Mesendoderm (in vitro differentiated cells): ENCODE results near the gene KMO.

ENCODE experiments used
- DNase-seq: peaks from one replicate; pipeline ENCODE4 v3.0.0; 2013
- H2AK5ac ChIP-seq: 2 replicates; pipeline ENCODE4 v1.6.1; 2013; ENCODE audit warnings: low read length, inconsistent platforms
- H2BK120ac ChIP-seq: 2 replicates; pipeline ENCODE4 v1.6.1; 2013; ENCODE audit warnings: low read depth, mild to moderate bottlenecking, low read length, moderate library complexity, mixed read lengths
- H2BK15ac ChIP-seq: replicated peaks from 2 replicates; pipeline ENCODE4 v1.6.1; 2013; ENCODE audit warnings: low read depth, mild to moderate bottlenecking, moderate library complexity
- H2BK5ac ChIP-seq: 2 replicates; pipeline ENCODE4 v1.6.1; 2013; ENCODE audit warnings: low read length, inconsistent platforms
- H3K18ac ChIP-seq: 2 replicates; pipeline ENCODE4 v1.6.1; 2013; ENCODE audit warnings: mild to moderate bottlenecking, low read length, mixed read lengths
- H3K23ac ChIP-seq: one replicate; pipeline ENCODE4 v1.6.1; 2013; ENCODE audit warnings: low read length
- H3K27ac ChIP-seq: 2 replicates; pipeline ENCODE4 v1.5.1; 2013; ENCODE audit warnings: low read depth, mild to moderate bottlenecking, inconsistent platforms, low read length, moderate library complexity
- H3K27me3 ChIP-seq: 2 replicates; pipeline ENCODE4 v1.6.1; 2013; ENCODE audit warnings: low read length, control low read depth, mild to moderate bottlenecking, inconsistent platforms; ENCODE audit not compliant: insufficient read depth, poor library complexity
- H3K36me3 ChIP-seq: 2 replicates; pipeline ENCODE4 v1.6.1; 2013; ENCODE audit warnings: low read length, inconsistent platforms; ENCODE audit not compliant: control insufficient read depth, insufficient read depth
- H3K4ac ChIP-seq: one replicate; pipeline ENCODE4 v1.6.1; 2013; ENCODE audit warnings: low read depth, mild to moderate bottlenecking, low read length, moderate library complexity
- H3K4me1 ChIP-seq: 2 replicates; pipeline ENCODE4 v1.6.1; 2013; ENCODE audit warnings: low read depth, low read length, inconsistent platforms; ENCODE audit not compliant: control insufficient read depth
- H3K4me2 ChIP-seq: 2 replicates; pipeline ENCODE4 v1.6.1; 2013; ENCODE audit warnings: low read length
- H3K4me3 ChIP-seq: 2 replicates; pipeline ENCODE4 v1.5.1; 2013; ENCODE audit warnings: mild to moderate bottlenecking, low read length
- H3K56ac ChIP-seq: one replicate; pipeline ENCODE4 v1.6.1; 2013; ENCODE audit warnings: low read length
- H3K79me1 ChIP-seq: 2 replicates; pipeline ENCODE4 v1.6.1; 2013; ENCODE audit warnings: low read length, inconsistent platforms
- H3K79me2 ChIP-seq: 2 replicates; pipeline ENCODE4 v1.6.1; 2013; ENCODE audit warnings: mild to moderate bottlenecking, low read length; ENCODE audit not compliant: control insufficient read depth, insufficient read depth
- H3K9ac ChIP-seq: 2 replicates; pipeline ENCODE4 v1.6.1; 2013; ENCODE audit warnings: low read length, inconsistent platforms
- H4K5ac ChIP-seq: one replicate; pipeline ENCODE4 v1.6.1; 2013; ENCODE audit warnings: low read length
- H4K8ac ChIP-seq: one replicate; pipeline ENCODE4 v1.6.1; 2013; ENCODE audit warnings: low read depth, mild to moderate bottlenecking, control low read depth, low read length, moderate library complexity
- WGBS: extraction: QIAGEN DNeasy Blood & Tissue Kit; methylation state at CpG from one replicate; pipeline ENCODE4 v1.1.7; 2013; ENCODE audit warnings: low lambda C conversion rate, missing lambda C conversion rate; ENCODE audit not compliant: insufficient coverage; ENCODE audit errors: extremely low coverage; 5-methylcytosine and 5-hydroxymethylcytosine counted together

The KMO gene

GRCh38 chr1:241600496-241600901, 68.3 kb downstream of the KMO start:
- Histone ChIP-seq H4K5ac (no peak overlapping the region), H3K4me3 (no peak overlapping the region), H3K27ac (no peak overlapping the region), H3K36me3 (no peaks in the 10 kb centered on the region), H2BK15ac (no peak overlapping the region), H3K27me3 (no peaks in the 10 kb centered on the region), H2BK5ac (no peak overlapping the region), H3K4me1 (no peaks in the 10 kb centered on the region), H3K4me2 (no peak overlapping the region), H3K79me1 (no peaks in the 10 kb centered on the region), H3K4ac (no peak overlapping the region), H3K79me2 (no peaks in the 10 kb centered on the region), H2AK5ac (no peak overlapping the region), H4K8ac (no peak overlapping the region), H3K56ac (no peak overlapping the region), H3K23ac (no peak overlapping the region), H2BK120ac (no peak overlapping the region), H3K18ac (no peak overlapping the region), H3K9ac (no peak overlapping the region)
- DNase-seq = no peak
- no CpG with 5 or more reads among the region's 2 CpGs for WGBS

GRCh38 chr1:241603731-241604245, 71.6 kb downstream of the KMO start:
- H3K4ac ChIP-seq = no peak overlapping the region
- H3K18ac ChIP-seq = no peak overlapping the region
- WGBS = no CpG with 5 or more reads among the region's 3 CpGs
- H3K27ac ChIP-seq = no peak overlapping the region
- H2AK5ac ChIP-seq = no peak overlapping the region
- no peak overlapping the region for H3K56ac ChIP-seq
- no peak overlapping the region for H4K5ac ChIP-seq
- H2BK15ac ChIP-seq = no peak overlapping the region
- H3K9ac ChIP-seq = no peak overlapping the region
- no peaks in the 10 kb centered on the region for H3K27me3 ChIP-seq
- H3K4me3 ChIP-seq = no peak overlapping the region
- H3K4me2 ChIP-seq = no peak overlapping the region
- H2BK5ac ChIP-seq = no peak overlapping the region
- H3K23ac ChIP-seq = no peak overlapping the region
- H3K79me2 ChIP-seq = no peaks in the 10 kb centered on the region
- no peak for DNase-seq
- no peak overlapping the region for H4K8ac ChIP-seq
- H3K4me1 ChIP-seq = no peaks in the 10 kb centered on the region
- H2BK120ac ChIP-seq = no peak overlapping the region
- H3K36me3 ChIP-seq = no peaks in the 10 kb centered on the region
- H3K79me1 ChIP-seq = no peaks in the 10 kb centered on the region

- H3K18ac ChIP-seq = no peak overlapping the region
- H3K4me3 ChIP-seq = no peak overlapping the region
- no CpG with 5 or more reads among the region's 9 CpGs for WGBS
- H3K9ac ChIP-seq = no peak overlapping the region
- H3K23ac ChIP-seq = no peak overlapping the region
- no peaks in the 10 kb centered on the region for H3K79me2 ChIP-seq
- H4K8ac ChIP-seq = no peak overlapping the region
- no peak overlapping the region for H2BK120ac ChIP-seq
- H3K4me1 ChIP-seq = no peaks in the 10 kb centered on the region
- no peaks in the 10 kb centered on the region for H3K36me3 ChIP-seq
- no peak overlapping the region for H3K56ac ChIP-seq
- no peak overlapping the region for H4K5ac ChIP-seq
- H3K27me3 ChIP-seq = no peaks in the 10 kb centered on the region
- H2BK5ac ChIP-seq = no peak overlapping the region
- H3K27ac ChIP-seq = no peak overlapping the region
- H3K4me2 ChIP-seq = no peak overlapping the region
- H2AK5ac ChIP-seq = no peak overlapping the region
- peak; percentile 73 for DNase-seq
- H3K4ac ChIP-seq = no peak overlapping the region
- H2BK15ac ChIP-seq = no peak overlapping the region
- H3K79me1 ChIP-seq = no peaks in the 10 kb centered on the region
Measured at GRCh38 chr1:241605146-241605805, 73.1 kb downstream of the KMO start.

DNA sequence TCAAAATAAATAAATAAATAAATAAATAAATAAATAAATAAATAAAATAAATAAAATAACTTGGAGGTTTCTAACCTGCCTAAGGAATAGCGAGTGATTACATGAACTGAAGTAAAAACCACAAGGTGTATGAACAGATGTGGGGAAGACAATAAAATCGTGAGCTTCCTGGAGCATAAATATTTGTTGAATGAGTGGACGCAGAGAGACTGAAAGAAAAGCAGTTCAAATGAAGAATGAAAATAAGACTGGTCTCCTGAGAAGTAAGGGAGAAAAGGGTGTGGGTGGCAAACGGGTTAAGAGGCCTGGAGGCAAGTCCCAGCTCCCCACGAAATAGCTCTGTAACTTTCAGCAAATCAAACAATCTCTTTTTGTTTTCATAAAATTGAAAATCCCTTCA, 74.4 kb downstream of the KMO start:
- Histone ChIP-seq H3K27ac (no peak overlapping the region), H3K4ac (no peak overlapping the region), H3K27me3 (no peaks in the 10 kb centered on the region), H3K4me2 (no peak overlapping the region), H4K8ac (no peak overlapping the region), H3K56ac (no peak overlapping the region), H3K4me3 (no peak overlapping the region), H3K4me1 (no peaks in the 10 kb centered on the region), H3K36me3 (no peaks in the 10 kb centered on the region), H2AK5ac (no peak overlapping the region), H2BK120ac (no peak overlapping the region), H3K23ac (no peak overlapping the region), H3K79me1 (no peaks in the 10 kb centered on the region), H2BK5ac (no peak overlapping the region), H2BK15ac (no peak overlapping the region), H3K9ac (no peak overlapping the region), H4K5ac (no peak overlapping the region), H3K79me2 (no peaks in the 10 kb centered on the region), H3K18ac (no peak overlapping the region)
- DNase-seq = no peak
- no CpG with 5 or more reads among the region's 5 CpGs for WGBS

GRCh38 chr1:241607497-241607896, 75.3 kb downstream of the KMO start:
- Histone ChIP-seq H3K4ac (no peak overlapping the region), H3K27ac (no peak overlapping the region), H3K4me2 (no peak overlapping the region), H4K8ac (no peak overlapping the region), H3K56ac (no peak overlapping the region), H3K23ac (no peak overlapping the region), H4K5ac (no peak overlapping the region), H3K27me3 (no peaks in the 10 kb centered on the region), H3K18ac (no peak overlapping the region), H3K4me1 (no peaks in the 10 kb centered on the region), H2AK5ac (no peak overlapping the region), H2BK15ac (no peak overlapping the region), H3K4me3 (no peak overlapping the region), H3K9ac (no peak overlapping the region), H2BK5ac (no peak overlapping the region), H3K79me1 (no peaks in the 10 kb centered on the region), H3K36me3 (no peaks in the 10 kb centered on the region), H3K79me2 (no peaks in the 10 kb centered on the region), H2BK120ac (no peak overlapping the region)
- no peak for DNase-seq
